GM12875 (cell line): ENCODE data around the gene HNRNPA2B1.
A peak's percentile ranks its signal among the peaks of the same experiment; 100 is the strongest.

ENCODE experiments used
- H3K4me3 ChIP-seq: one replicate; pipeline ENCODE4 v1.5.1; 2011; ENCODE audit warnings: low read depth, low read length, control low read depth
- TF ChIP-seq, protein P1 (sequence below): IDR thresholded peaks from 2 replicates; pipeline ENCODE4 v1.5.1; 2011; ENCODE audit warnings: low read depth, mild to moderate bottlenecking, control low read depth, inconsistent platforms, low read length, moderate library complexity, borderline replicate concordance; ENCODE audit not compliant: insufficient read depth

Gene HNRNPA2B1

GRCh38 chr7:26224359-26224758 lies 23.8 kb upstream of the HNRNPA2B1 start:
- TF ChIP-seq, protein P1, sequence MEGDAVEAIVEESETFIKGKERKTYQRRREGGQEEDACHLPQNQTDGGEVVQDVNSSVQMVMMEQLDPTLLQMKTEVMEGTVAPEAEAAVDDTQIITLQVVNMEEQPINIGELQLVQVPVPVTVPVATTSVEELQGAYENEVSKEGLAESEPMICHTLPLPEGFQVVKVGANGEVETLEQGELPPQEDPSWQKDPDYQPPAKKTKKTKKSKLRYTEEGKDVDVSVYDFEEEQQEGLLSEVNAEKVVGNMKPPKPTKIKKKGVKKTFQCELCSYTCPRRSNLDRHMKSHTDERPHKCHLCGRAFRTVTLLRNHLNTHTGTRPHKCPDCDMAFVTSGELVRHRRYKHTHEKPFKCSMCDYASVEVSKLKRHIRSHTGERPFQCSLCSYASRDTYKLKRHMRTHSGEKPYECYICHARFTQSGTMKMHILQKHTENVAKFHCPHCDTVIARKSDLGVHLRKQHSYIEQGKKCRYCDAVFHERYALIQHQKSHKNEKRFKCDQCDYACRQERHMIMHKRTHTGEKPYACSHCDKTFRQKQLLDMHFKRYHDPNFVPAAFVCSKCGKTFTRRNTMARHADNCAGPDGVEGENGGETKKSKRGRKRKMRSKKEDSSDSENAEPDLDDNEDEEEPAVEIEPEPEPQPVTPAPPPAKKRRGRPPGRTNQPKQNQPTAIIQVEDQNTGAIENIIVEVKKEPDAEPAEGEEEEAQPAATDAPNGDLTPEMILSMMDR, result no peak
- H3K4me3 ChIP-seq, result no peak overlapping the region

DNA sequence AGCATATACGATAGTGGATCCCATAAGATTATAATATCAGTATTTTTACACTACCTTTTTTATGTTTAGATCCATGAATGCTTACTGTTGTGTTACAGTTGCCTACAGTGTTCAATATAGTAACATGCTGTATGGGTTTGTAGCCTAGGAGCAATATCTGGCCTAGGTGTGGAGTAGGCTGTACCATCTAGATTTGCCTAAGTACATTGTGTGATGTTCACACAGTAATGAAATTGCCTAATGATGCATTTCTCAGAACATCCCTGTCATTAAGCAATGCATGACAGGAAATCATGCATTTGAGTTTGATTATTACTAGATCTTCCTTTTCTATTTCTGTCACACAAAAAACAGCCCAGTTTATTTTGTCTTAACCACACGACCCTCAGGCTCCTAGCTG lies 15.5 kb upstream of the HNRNPA2B1 start:
- H3K4me3 ChIP-seq, result no peak overlapping the region
- TF ChIP-seq, protein P1, result no peak

DNA sequence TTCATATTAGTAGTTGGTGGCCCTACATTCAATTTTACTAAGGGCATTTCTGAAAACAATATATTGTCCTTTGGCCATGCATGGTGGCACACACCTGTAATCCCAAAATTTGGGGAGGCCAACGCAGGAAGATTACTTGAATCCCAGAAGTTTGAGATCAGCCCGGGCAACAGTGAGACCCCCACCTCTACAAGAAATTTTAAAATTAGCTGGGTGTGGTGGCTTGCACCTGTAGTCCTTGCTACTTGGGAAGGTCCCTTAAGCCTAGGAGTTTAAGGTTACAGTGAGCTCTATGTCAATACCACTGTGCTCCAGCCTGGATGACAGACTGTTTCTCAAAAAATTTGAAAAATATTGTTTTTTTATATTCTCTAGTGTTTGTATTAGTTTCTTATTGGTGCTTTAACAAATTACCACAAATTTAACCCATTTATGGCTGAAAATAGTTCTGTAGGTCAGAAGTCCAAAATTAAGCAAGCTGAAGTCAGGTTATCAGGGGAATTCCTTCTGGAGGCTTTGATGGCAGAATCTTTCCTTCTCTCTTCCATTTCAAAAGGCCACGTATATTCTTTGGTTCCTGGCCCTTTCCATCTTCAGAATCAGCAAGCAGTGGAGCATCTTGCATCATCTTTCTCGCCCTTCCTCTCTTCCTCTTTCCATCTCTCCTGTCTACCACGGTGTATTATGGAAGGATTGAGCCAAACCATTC lies 13.4 kb upstream of the HNRNPA2B1 start:
- no peak overlapping the region for H3K4me3 ChIP-seq
- TF ChIP-seq, protein P1, result no peak

GRCh38 chr7:26212921-26213718 lies 12.6 kb upstream of the HNRNPA2B1 start:
- TF ChIP-seq, protein P1, result no peak
- no peak overlapping the region for H3K4me3 ChIP-seq

GRCh38 chr7:26208040-26208439 lies 7.5 kb upstream of the HNRNPA2B1 start:
- TF ChIP-seq, protein P1, result no peak
- no peak overlapping the region for H3K4me3 ChIP-seq

DNA sequence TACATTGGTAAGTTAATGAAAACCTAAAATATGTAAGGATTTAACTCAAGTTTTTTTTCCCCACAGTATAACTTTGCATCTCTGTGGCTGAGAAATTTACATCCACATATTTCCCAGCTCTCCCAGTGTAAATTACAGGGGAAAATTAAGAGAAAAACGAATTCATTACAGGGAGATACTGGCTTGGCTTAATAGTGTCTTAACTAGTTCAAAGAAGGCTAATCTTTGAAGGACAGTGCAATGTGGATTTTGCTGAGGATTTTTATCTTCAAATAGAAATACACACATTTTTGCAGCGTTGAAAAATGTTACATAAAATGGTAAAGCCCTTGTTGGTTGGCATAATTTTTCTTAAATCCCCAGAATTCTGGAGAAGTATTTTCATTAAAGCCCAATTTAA lies 2.5 kb upstream of the HNRNPA2B1 start:
- TF ChIP-seq, protein P1, result no peak
- H3K4me3 ChIP-seq, result peak overlapping the region; percentile 94
